ENCODE data around the gene TMEM238L.
"Not testable (repeated sequence)": the region's sequence is repeated elsewhere in the genome, so short reads cannot be mapped to it uniquely, and the experiment has no call there.

TMEM238L gene, protein sequence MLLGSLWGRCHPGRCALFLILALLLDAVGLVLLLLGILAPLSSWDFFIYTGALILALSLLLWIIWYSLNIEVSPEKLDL

DNA sequence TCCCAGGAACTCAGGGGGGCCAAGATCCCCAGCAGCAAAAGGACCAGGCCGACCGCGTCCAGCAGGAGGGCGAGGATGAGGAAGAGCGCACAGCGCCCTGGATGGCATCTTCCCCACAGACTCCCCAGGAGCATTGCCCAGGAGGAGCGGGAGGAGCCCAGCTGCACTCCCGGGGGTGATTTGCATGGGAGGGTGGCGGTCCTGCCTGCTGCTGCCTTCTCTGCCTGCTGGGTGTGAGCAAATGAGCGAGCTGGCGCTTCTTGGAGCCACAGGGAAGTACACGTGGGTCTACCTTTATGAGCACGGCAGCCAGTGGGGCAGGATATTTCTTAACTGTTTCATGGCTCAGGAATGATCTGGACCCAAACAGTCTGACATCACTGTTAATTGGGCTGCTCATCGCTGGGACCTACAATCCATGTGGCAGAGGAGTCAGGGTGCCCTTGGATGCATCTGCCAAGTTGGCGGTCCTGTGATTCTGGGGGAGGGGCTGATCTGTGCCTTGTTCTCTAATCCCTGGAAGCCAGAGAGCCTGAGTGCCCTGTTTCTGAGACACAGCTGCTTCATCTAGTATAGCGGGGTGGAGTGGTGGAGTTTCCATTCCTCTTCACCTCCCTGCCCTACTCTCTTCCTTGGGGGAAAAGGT lies at the start of gene TMEM238L:
TSS of gene TMEM238L (minus strand) at position 270 of the 646 bp plus-strand sequence. CDS start at position 134, 136 bp downstream.
- no peak for DNase-seq

DNA sequence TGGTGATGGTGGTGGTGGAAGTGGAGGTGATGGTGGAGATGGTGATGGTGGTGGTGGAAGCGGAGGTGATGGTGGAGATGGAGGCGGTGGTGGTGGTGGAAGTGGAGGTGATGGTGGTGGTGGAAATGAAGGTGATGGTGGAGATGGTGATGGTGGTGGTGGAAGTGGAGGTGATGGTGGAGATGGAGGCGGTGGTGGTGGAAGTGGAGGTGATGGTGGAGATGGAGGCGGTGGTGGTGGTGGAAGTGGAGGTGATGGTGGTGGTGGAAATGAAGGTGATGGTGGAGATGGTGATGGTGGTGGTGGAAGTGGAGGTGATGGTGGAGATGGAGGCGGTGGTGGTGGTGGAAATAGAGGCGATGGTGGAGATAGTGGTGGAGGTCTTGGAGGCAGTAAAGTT lies 42.7 kb upstream of the TMEM238L start:
- not testable (repeated sequence) for DNase-seq

DNA sequence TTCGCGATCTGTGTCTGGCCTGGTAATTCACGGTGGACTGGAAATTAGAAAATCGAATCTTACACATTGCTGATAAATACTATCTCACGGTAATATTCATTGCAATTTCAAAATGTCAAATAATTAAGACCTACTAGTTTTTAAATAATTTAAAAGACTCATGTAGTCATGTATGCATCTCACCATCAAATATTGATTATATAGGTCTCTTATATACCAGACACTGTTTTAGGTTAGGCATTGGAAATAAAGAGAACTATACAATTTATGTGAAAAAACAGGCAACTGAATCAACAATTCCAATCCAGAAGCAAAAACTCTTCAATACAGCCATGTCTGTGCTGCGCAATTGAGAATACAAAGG lies 41.5 kb upstream of the TMEM238L start:
- DNase-seq = no peak

DNA sequence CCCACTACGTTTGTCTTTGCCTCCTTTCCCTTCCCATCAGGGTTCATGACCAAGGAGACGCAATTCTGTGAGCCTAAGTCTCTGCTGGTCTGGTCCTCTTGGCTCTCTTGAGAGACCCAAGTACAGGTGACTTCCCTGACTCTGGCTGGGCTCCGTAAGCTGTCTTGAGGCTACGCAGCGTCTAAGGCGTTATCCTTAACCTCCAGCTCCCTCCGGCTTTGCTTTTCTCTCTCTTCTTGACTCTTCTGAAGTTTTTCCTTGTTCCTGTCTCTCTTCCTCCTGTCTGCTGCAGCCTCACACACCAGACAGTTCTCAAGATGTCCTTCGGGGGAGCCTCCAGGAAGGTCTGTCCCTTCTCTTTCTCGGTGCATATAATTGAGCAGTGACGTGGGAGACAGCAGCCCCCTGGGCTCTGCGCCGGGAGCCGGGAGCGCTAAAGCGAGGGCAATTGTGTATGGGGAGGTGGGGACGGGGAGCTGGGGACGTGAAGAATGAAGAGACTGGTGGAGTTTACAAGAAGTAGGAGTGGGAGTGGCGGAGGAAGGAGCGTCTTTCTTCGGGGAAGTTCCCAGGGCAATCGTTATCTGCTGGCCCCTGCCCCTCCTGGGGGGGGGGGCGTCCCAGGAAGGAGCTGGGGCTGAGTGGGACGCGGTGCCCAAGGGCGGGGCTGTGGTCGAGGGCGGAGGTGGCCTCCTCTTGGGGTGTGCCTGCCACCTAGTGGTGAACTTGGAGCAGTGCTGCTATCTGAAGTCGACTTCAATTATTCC lies 40.9 kb upstream of the TMEM238L start:
- peak; percentile 86 for DNase-seq

DNA sequence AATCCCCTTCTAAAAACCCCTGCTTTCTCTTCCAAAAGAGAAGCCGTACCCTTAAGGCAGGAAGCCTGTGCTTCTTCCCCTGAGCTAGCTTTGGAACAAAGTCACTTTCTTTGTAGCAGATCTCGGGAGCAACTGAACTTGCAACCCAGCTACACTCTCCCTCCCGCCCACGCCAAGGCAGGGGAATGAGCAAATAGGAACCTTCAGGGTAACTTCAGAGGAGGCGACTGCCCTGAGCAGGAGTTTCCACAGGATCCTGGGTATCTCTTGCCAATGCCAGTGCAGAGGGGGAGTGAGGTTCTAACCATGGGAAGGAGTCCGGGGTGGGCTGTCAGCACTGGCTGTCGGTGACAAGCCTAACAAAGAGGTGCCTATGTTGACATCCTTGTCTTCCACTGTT lies 39.9 kb upstream of the TMEM238L start:
- peak; percentile 41 for DNase-seq

DNA sequence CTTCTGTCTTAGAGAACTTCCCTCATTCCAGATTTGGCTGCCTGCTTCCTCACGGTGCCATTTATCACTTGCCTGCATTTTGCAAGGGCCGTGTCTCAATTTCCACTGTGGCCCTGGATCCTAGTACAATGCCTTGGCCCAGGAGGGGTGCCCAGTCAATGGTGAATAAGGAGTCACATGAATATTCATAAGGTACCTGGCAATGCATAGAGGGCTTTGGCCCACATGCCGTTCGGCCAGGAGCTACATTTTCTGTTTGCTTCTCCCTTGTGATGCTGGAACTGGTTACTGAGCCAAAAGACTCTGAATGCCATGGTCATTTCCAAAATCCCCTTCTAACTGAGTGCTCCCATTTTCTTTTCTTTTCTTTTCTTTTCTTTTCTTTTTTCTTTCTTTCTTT lies 38.8 kb upstream of the TMEM238L start:
- DNase-seq = no peak

DNA sequence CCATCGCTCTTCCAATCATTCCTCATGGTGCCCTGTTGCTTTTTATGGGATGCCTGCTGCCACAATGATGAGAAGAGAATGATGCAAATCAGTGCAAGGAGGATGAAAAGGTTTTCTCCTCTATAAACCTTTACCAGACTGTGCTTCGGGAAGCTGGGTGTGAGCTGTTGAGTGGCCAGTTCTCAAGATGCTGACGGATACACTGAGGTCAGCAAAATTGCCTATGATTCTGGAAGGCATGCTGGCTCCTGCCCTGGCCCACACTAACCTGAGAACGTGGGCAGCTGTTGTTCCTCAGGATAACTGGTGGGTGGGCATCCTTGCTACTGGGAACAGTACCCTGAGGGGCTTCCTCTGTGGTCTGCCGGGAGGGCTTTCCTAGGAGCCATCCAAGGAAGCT lies 34.8 kb upstream of the TMEM238L start:
- no peak for DNase-seq

DNA sequence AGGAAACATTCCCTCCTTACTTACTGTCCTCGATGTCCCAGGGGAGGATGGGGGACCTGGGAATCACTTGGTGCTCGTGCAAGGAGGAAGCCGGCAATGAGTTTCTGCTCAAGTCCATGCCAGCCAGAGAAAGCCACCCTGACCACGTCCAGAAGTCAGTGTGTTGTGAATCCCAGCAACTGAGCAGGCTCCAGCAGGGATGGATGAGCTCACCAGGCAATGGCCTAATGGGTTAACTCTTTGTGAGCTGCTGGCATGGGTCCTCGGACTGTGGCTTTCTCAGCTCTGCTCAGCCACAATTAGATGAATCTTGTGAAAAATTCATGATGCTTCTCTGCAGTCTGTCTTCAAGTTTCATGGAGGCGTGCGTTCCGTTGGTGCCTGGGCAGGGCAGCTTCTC lies 34.0 kb upstream of the TMEM238L start, which contains the start of gene PIRT:
TSS of gene PIRT (minus strand) at position 167 of the 400 bp plus-strand sequence. CDS start 12,442 bp downstream, outside the sequence.
- no peak for DNase-seq

DNA sequence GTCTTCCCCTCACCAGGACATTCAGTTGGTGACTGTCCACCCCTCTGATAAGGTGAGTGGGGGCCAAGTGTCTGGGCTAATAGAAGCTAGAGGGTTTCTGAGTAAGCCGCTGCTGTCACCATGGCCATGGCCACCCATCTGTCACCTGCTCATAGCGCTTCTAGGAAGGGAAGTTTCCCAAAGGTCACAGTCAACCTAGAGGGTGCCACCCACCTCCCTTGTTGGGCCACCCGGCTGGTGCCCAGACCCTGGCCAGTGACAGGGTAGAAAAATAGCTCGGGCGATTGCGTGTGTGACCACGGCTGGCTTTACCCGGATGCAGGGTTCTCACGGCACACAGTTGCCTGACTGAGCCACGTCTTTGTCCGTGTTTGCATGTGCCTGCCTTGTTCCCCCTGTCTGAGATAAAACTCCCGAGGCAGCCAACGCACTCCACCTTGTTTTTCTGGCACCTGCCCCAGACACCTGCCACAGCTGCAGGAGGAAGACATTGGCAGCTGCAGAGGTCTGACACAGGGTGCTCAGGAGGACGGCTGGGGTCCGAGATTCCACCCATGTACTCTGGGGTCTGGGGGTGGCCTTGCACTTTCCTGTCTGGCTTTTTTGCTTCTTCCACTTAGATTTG lies 33.2 kb upstream of the TMEM238L start:
- no peak for DNase-seq

DNA sequence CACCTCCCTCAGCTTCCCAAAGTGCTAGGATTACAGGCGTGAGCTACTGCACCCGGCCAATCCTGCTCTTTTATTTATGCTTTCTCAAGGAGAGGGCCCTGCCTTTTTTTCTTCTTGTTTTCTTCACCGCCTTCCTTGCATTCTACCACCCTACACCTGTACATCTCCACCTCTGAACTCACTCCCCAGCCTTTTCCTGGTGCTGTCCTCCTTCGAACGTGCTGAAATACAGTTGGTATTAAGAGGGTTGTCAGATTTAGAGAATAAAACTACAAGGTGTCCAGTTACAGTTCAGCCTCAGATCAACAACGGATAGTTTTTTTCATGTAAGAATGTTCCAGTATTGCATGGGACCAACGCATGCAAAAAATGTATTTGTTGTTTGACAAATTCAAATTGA lies 32.2 kb upstream of the TMEM238L start:
- DNase-seq = no peak

DNA sequence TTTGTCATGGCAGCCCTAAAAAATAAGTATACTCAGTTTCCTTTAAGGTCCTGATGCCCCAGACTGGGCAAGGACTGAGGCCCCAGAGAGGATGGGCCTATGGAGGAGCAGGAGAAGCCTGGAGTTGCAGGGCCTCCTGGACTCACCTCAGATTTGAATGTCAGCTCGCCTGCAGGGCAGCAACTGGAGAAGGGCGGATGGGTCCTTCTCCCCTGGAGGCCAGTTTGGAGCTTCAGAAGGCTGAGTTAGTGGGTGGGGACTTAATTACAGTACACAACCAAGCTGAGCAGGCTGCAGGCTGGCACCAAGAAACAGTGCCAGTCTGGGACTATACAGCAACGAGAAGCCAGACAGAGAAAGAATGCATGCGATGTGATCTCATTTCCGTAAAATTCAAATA lies 27.8 kb upstream of the TMEM238L start:
- no peak for DNase-seq

DNA sequence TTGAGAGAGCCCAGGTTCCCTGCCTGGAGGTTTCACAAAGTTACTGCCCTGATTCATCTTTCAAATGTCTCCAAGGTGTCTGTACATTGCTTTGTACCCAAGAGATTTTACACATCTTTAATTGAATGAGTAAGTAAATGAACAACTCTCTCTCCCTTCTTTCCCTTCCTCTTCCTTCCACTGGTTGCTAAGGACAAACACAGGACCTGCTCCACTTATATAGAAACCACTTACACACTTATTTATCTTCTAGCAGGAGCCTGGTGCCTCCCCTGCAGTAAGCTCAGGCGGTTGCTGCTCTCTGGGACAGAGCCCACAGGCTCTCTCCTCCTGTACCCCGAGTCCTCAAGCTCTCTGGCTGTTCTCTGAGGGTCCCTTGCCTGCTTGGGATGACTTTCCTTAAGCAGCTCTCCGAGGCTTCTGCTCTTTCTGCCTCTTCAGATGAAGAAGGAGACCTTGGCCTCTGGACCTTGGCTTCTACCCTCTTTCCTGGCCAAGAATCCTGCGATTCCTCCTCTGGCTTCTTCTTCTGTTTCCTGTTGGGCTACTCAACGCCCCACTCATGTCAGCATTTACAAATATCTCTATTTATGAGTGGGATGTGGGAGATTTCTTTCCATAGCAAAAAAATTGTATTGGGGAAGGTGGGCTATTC lies 24.1 kb upstream of the TMEM238L start:
- DNase-seq = no peak

DNA sequence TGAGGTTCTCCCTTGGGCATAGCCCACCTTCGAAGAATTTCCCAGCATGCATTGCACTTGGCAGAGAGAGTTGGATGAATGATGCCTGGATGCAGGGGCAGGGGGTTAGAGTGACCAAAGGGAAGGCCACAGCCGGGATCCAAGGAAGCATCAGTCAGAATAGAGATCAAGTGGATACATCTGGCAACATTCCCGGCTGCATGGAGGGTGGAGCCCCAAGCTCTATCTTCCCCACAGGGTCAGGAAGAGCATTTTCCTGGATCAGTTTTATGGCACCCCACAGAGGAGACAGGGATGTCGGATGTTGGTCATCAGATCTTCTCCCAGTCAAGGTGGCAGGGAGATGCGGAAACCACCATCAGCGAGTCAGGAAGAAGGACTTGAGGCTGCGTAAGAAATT lies 21.0 kb upstream of the TMEM238L start:
- DNase-seq = no peak

DNA sequence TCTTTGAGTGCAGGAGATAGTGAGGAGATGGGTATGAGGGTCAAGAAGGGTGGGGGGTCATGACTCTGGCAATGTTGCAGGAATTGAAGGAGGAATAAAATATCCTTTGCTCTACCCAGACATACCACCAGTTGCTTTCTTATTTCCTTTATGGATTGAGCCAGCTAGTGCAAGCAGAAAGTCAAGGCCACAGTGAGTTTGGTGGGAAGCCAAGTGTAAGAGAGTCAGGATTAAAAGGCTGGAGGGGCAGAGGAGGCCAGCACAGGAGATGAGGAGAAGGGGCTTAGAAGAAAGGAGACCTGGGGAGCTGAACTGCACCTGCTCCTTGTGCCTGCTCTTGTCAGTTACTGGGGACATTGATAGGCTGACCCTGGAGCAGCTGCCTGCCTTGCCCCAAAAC lies 17.9 kb upstream of the TMEM238L start:
- no peak for DNase-seq

DNA sequence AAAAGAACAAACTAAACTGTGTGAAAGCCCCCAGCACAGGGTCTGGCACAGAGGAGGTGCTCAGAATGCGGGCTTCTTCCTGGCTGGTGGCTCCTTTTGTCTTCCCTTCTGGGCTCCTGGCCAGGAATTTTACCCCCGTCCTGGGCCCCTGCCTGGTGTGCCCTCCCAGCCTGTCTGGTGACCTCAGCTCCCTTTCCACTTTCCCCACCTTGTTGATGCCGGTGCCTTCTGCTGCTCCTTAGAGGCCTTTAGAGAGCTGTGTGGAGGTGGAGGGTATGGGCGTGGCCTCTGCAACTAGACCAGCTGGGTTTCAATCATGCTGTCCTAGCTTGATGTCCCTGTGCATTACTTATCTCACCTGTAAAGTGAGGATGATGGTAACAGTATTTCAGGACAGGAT lies 17.2 kb upstream of the TMEM238L start:
- DNase-seq = no peak

DNA sequence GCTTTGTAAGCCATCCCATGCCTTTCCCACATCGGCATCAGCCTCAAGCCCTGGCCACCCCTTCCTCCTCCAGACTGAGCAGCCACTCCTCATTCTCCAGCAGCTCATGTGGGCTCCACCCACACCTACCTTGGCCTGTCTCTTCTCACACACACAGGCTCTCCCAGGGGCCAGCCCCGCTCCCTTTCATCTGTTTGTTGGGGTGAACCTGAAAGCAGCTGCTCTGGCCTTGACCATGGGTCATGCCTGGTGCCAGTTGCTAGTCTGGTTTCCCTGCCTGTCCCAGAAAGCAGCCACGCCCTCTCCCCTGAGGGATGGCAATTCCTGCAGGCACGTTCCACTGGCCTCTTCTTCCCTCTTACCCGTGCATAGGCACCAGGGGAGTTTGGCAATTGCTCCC lies 11.4 kb upstream of the TMEM238L start:
- no peak for DNase-seq

DNA sequence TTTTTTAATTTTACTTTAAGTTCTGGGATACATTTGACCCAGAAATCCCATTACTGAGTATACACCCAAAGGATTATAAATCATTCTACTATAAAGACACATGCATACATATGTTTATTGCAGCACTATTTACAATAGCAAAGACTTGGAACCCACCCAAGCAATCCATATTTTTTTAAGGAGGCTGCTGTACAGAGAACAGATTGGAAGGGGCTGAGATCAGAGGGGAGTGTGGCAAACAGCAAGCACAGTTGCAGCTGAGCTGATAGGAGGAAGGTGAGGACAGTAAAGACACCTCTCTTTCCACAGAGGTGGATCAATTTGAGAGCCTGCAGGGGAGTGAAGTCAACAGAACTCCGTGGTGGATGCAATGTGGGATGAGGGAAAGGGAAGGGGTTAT lies 10.2 kb upstream of the TMEM238L start:
- DNase-seq = no peak

DNA sequence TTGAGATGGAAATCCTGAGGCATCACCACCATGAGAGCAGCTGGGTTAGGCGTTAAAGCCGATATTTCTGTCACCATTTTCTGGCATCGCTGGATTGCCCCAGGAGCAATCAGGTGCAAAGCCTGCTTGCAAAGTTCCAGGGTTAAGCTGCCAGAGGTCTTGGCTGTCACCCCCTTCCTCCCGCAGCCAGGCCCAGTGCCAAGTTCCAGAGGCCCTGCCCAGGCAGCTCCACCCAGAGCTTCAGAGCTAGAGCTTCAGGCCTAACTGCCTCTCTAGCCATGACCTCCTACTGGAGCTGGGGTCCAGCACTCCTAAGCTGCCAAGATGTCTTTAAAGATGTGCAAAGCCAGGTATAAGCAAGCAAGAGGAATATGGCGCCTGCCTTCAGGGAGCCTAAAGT lies 8.8 kb upstream of the TMEM238L start:
- DNase-seq = peak; percentile 64

DNA sequence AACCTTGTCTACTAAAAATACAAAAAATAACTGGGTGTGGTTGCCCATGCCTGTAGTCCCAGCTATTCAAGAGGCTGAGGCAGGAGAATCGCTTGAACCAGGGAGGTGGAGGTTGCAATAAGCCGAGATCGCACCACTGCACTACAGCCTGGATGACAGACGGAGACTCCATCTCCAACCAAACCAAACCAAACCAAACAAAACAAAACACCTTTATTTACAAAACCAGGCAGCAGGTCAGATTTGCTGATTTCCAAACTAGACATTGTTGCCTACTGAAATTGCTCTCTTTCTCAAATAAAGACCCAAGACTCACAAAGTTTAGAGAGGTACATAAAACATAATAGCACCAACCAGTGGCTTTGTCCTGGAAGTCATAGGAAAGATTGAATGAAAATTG lies 5.7 kb upstream of the TMEM238L start:
- no peak for DNase-seq

DNA sequence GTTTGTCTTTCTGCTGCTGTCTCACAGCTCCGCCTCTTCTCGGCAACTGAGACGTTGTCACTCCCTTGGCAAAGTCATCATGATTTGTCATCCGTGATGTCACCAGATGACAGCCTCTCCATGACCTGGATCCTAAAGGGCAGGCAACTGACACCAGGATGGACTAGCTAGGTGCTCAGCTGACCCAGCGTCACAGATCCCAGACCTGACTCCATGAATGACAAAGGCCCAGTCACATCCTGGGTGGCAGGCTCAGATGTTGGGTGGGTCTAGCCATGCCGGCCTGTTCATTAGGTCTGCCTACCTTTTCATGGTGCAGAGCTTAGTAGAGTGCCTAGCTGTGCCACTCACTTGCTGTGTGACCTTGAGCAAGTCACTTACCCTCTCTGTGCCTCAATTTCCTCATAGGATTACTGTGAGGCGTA lies 3.8 kb upstream of the TMEM238L start:
- DNase-seq = no peak

DNA sequence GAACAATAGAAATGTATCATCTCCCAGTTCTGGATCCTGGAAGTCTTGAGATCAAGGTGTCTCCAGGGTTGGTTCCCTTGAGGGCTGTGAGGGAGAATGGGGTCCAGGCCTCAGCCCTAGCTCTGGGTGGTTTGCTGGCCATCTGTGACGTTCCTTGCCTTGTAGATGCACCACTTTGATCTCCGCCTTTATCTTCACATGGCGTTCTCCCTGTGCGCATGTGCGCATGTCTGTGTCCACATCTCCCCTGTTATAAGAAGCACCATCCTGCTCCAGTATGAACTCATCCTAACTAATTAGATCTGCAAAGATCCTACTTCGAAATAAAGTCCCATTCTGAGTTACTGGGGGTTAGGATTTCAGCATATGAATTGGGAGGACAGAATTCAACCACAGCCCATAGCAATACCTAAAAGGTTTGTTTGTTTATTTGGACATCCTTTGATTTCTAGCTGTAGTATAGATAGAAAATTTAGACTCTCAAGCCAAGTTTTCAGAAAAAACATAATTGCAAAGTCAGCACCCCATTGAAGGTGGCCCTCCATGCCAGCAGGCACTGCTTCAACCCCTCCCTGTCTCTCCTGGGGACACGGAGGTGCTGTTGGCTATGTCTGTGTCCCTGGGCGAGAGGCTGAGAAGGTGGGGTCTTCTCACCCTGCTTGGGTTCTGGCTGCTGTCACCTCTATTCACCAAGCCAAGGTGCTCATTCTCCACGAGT lies 2.8 kb upstream of the TMEM238L start:
- no peak for DNase-seq

DNA sequence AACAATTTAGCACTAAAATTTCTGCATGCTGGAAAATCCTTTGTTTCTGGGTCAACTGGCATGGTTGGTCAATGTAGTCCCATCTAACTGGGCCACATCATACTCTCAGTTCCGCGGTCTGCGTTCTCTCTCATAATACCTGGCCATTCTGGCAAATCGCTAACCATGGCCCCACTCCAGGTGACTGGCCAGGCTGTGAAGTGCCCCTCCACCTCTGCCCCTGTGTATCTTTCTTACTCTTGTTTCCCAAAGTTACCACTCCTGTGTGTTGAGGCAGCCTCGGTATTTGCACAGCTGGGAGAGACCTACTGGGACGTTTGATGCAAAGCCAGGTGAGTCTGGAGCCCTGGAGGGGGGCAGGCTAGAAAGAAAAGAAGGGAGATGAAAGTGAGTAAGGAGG lies 2.0 kb upstream of the TMEM238L start:
- no peak for DNase-seq

DNA sequence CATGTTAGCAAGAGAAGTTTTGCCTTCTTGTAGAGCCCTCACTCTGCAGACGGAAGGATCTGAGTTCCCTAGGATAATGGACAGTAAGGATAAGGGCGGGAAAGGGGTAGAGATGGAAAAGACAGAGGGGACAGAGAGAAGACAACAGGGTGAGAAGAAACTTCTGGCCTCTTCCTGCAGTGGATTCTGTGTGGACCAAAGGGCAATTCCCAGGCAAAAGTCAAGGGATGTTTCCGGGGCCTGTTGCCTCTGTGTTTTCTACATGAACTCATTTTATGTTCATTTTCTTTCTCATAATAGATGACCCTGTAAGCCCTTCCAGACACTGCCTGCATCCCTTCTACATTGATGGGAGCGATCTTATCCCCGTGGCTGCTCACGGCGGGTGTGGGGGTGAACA lies 647 bp upstream of the TMEM238L start:
- no peak for DNase-seq
